H7 (cell line): Measurements from ENCODE around the gene RBMS3. TPM values are rescaled to one million over a fixed set of nuclear protein-coding genes. Genes with fewer than 3 reads are reported as not detected.

ENCODE experiments used
- DNase-seq: peaks from one replicate; pipeline ENCODE4 v3.0.0; 2012
- H3K27me3 ChIP-seq: 2 replicates; pipeline ENCODE4 v1.6.0; 2011; ENCODE audit warnings: mild to moderate bottlenecking, low read length; ENCODE audit not compliant: control insufficient read depth, insufficient read depth
- H3K36me3 ChIP-seq: replicated peaks from 2 replicates; pipeline ENCODE4 v1.5.1; 2011; ENCODE audit warnings: low read length; ENCODE audit not compliant: control insufficient read depth, insufficient read depth
- H3K4me3 ChIP-seq: 2 replicates; pipeline ENCODE4 v1.5.1; 2011; ENCODE audit warnings: low read depth, mild to moderate bottlenecking, control low read depth, low read length, moderate library complexity; ENCODE audit not compliant: insufficient read depth
- total RNA-seq: library from RNA; depleted of rRNA; stranded (reverse); fragments of >200 nt; shearing (Covaris generic); gene quantifications from 2 replicates; pipeline ENCODE4 v1.2.3, GENCODE V29; 2014

Gene RBMS3
- total RNA-seq, 1 experiment from 2014 or later, result 9.4 TPM

- H3K36me3 ChIP-seq, result no peaks in the 10 kb centered on the region
- no peak overlapping the region for H3K4me3 ChIP-seq
- no peaks in the 10 kb centered on the region for H3K27me3 ChIP-seq
- DNase-seq, result no peak
Observed at GRCh38 chr3:29581311-29581710, 300.4 kb downstream of the RBMS3 start.

- no peak for DNase-seq
- H3K27me3 ChIP-seq, result no peaks in the 10 kb centered on the region
- no peak overlapping the region for H3K4me3 ChIP-seq
- no peaks in the 10 kb centered on the region for H3K36me3 ChIP-seq
Observed at GRCh38 chr3:29582273-29582672, 301.4 kb downstream of the RBMS3 start.

- H3K27me3 ChIP-seq, result no peaks in the 10 kb centered on the region
Observed at GRCh38 chr3:29583861-29584260, 303.0 kb downstream of the RBMS3 start.

GRCh38 chr3:29585368-29585767 lies 304.5 kb downstream of the RBMS3 start:
- Histone ChIP-seq H3K36me3 (no peaks in the 10 kb centered on the region), H3K4me3 (no peak overlapping the region), H3K27me3 (no peaks in the 10 kb centered on the region)
- DNase-seq, result no peak

More at GRCh38 chr3:29583861-29584260, 303.0 kb downstream of the RBMS3 start:
- no peaks in the 10 kb centered on the region for H3K36me3 ChIP-seq
- no peak for DNase-seq
- no peak overlapping the region for H3K4me3 ChIP-seq

- Histone ChIP-seq H3K4me3 (no peak overlapping the region), H3K36me3 (no peaks in the 10 kb centered on the region), H3K27me3 (no peaks in the 10 kb centered on the region)
- no peak for DNase-seq
Observed at GRCh38 chr3:29587340-29587739, 306.5 kb downstream of the RBMS3 start.

- Histone ChIP-seq H3K4me3 (no peak overlapping the region), H3K36me3 (no peaks in the 10 kb centered on the region), H3K27me3 (no peaks in the 10 kb centered on the region)
- DNase-seq, result no peak
Observed at GRCh38 chr3:29590012-29590411, 309.1 kb downstream of the RBMS3 start.

- no peaks in the 10 kb centered on the region for H3K27me3 ChIP-seq
- H3K36me3 ChIP-seq, result no peaks in the 10 kb centered on the region
- no peak overlapping the region for H3K4me3 ChIP-seq
- DNase-seq, result no peak
Observed at GRCh38 chr3:29590461-29590860, 309.6 kb downstream of the RBMS3 start.

- DNase-seq, result no peak
- H3K27me3 ChIP-seq, result no peaks in the 10 kb centered on the region
- H3K4me3 ChIP-seq, result no peak overlapping the region
- H3K36me3 ChIP-seq, result no peaks in the 10 kb centered on the region
Observed at GRCh38 chr3:29591579-29591978, 310.7 kb downstream of the RBMS3 start.

GRCh38 chr3:29593802-29594201 lies 312.9 kb downstream of the RBMS3 start:
- DNase-seq, result no peak
- Histone ChIP-seq H3K4me3 (no peak overlapping the region), H3K27me3 (no peaks in the 10 kb centered on the region), H3K36me3 (no peaks in the 10 kb centered on the region)

GRCh38 chr3:29594261-29594660 lies 313.4 kb downstream of the RBMS3 start:
- no peak overlapping the region for H3K4me3 ChIP-seq
- DNase-seq, result no peak
- no peaks in the 10 kb centered on the region for H3K27me3 ChIP-seq
- no peaks in the 10 kb centered on the region for H3K36me3 ChIP-seq

GRCh38 chr3:29597376-29598008 lies 316.6 kb downstream of the RBMS3 start:
- H3K4me3 ChIP-seq, result no peak overlapping the region
- no peaks in the 10 kb centered on the region for H3K36me3 ChIP-seq
- DNase-seq, result no peak
- no peaks in the 10 kb centered on the region for H3K27me3 ChIP-seq

GRCh38 chr3:29601861-29602585 lies 321.2 kb downstream of the RBMS3 start:
- Histone ChIP-seq H3K27me3 (no peaks in the 10 kb centered on the region), H3K4me3 (no peak overlapping the region), H3K36me3 (no peaks in the 10 kb centered on the region)
- no peak for DNase-seq

GRCh38 chr3:29605845-29606244 lies 325.0 kb downstream of the RBMS3 start:
- Histone ChIP-seq H3K27me3 (no peaks in the 10 kb centered on the region), H3K4me3 (no peak overlapping the region), H3K36me3 (no peaks in the 10 kb centered on the region)
- no peak for DNase-seq

- Histone ChIP-seq H3K27me3 (no peaks in the 10 kb centered on the region), H3K36me3 (no peaks in the 10 kb centered on the region), H3K4me3 (no peak overlapping the region)
- DNase-seq, result no peak
Observed at GRCh38 chr3:29606416-29606815, 325.5 kb downstream of the RBMS3 start.
